Endothelial cell of umbilical vein (primary cell): ENCODE data around the gene ZNF780A. TPM values are rescaled to one million over a fixed set of nuclear protein-coding genes. Genes with fewer than 3 reads are reported as not detected.
"Not testable (repeated sequence)": the region's sequence is repeated elsewhere in the genome, so short reads cannot be mapped to it uniquely, and the experiment has no call there.

Experiments used
- BruUV-seq: library from RNA; stranded (reverse); fragments of 400-500 nt; replicated peaks from 2 replicates; lab custom pipeline; 2021; lab: Mats Ljungman, UMichigan
- CTCF ChIA-PET: fragments of 300-600, 350-600 bp; sonication (Branson Sonifier 250); formaldehyde crosslinking; loops from one replicate; lab custom pipeline; 2021; ENCODE audit warnings: antibody characterized with exemption, inconsistent platforms; lab: Charles Lee
- POLR2A ChIA-PET: fragments of 300-600, 350-600 bp; sonication (Branson Sonifier 250); formaldehyde crosslinking; loops from one replicate; lab custom pipeline; 2021; ENCODE audit warnings: antibody characterized with exemption, inconsistent platforms; lab: Charles Lee
- DNase-seq: peaks from one replicate; pipeline ENCODE4 v3.0.0-alpha.2; 2011; ENCODE audit warnings: low read depth, low spot score
- FAIRE-seq: peaks from 2 replicates; lab custom pipeline; 2011; peaks lifted over from hg19 to GRCh38; lab: Jason Lieb, UNC
- H2AFZ ChIP-seq: 2 replicates; pipeline ENCODE4 v1.6.0; 2012; ENCODE audit warnings: low read depth, low read length, control low read depth, inconsistent platforms
- H3K27ac ChIP-seq: 2 replicates; pipeline ENCODE4 v1.5.1; 2011; ENCODE audit warnings: low read depth, mild to moderate bottlenecking, control low read depth, low read length, moderate library complexity; ENCODE audit not compliant: insufficient read depth
- H3K27me3 ChIP-seq, 2 experiments: 2 replicates each; pipeline versions ENCODE4 v1.6.0 to v1.6.1; 2011; ENCODE audit warnings: low read length in 2 of 2, mixed read lengths in 1 of 2; ENCODE audit not compliant: control insufficient read depth in 2 of 2, insufficient read depth in 2 of 2
- H3K36me3 ChIP-seq, 2 experiments: 2 replicates in 1 of 2; 3 replicates in 1 of 2; pipeline ENCODE4 v1.5.1; 2011; ENCODE audit warnings: low read length in 2 of 2, mild to moderate bottlenecking in 1 of 2, moderate library complexity in 1 of 2; ENCODE audit not compliant: control insufficient read depth in 2 of 2, insufficient read depth in 2 of 2; ENCODE audit errors: extremely low read depth in 1 of 2
- H3K4me1 ChIP-seq: 3 replicates; pipeline ENCODE4 v1.5.1; 2011; ENCODE audit warnings: mild to moderate bottlenecking, low read length; ENCODE audit not compliant: control insufficient read depth, insufficient read depth; ENCODE audit errors: extremely low read depth
- H3K4me2 ChIP-seq: 2 replicates; pipeline ENCODE4 v1.6.1; 2011; ENCODE audit warnings: low read length, control low read depth, mixed read lengths; ENCODE audit not compliant: insufficient read depth
- H3K4me3 ChIP-seq, 3 experiments: fragments of 200-600 bp in 1 of 3; sonication (generic), shearing (Covaris generic) in 1 of 3; replicated peaks in 1 of 3; 2 replicates each; pipeline ENCODE4 v1.5.1; 2011 to 2016; ENCODE audit warnings: control low read depth in 3 of 3, low read length in 3 of 3, mild to moderate bottlenecking in 2 of 3, inconsistent platforms in 1 of 3, low read depth in 1 of 3, moderate library complexity in 1 of 3; ENCODE audit not compliant: insufficient read depth in 1 of 3
- H3K79me2 ChIP-seq: 2 replicates; pipeline ENCODE4 v1.6.0; 2012; ENCODE audit warnings: low read length, inconsistent platforms; ENCODE audit not compliant: control insufficient read depth, insufficient read depth
- H3K9ac ChIP-seq: replicated peaks from 2 replicates; pipeline ENCODE3; 2011; ENCODE audit warnings: low read length, control low read depth; ENCODE audit not compliant: insufficient read depth; ENCODE audit errors: extremely low read depth
- H3K9me1 ChIP-seq: replicated peaks from 3 replicates; pipeline ENCODE4 v1.6.0; 2011; ENCODE audit warnings: mild to moderate bottlenecking, low read length; ENCODE audit not compliant: control insufficient read depth, insufficient read depth; ENCODE audit errors: extremely low read depth
- H3K9me3 ChIP-seq: replicated peaks from 2 replicates; pipeline ENCODE4 v1.5.1; 2012; ENCODE audit warnings: low read length, inconsistent platforms; ENCODE audit not compliant: control insufficient read depth, insufficient read depth
- H4K20me1 ChIP-seq: replicated peaks from 2 replicates; pipeline ENCODE3; 2011; ENCODE audit warnings: mild to moderate bottlenecking, low read length; ENCODE audit not compliant: control insufficient read depth, insufficient read depth; ENCODE audit errors: extremely low read depth
- EZH2 ChIP-seq: IDR thresholded peaks from 2 replicates; pipeline ENCODE4 v1.6.1; 2012; ENCODE audit warnings: borderline replicate concordance, low read depth, mild to moderate bottlenecking, moderate library complexity, low read length, inconsistent platforms; ENCODE audit not compliant: severe bottlenecking
- FOS ChIP-seq: IDR thresholded peaks from 2 replicates; pipeline ENCODE4 v1.6.1; 2011; ENCODE audit warnings: mild to moderate bottlenecking, low read length, moderate library complexity, borderline replicate concordance; ENCODE audit not compliant: insufficient read depth
- GATA2 ChIP-seq: IDR thresholded peaks from 2 replicates; pipeline ENCODE4 v1.7.0; 2011; ENCODE audit warnings: low read depth, mild to moderate bottlenecking, moderate library complexity, mixed read lengths, low read length; ENCODE audit not compliant: insufficient read length, insufficient read depth
- JUN ChIP-seq: IDR thresholded peaks from 2 replicates; pipeline ENCODE4 v1.6.1; 2011; ENCODE audit warnings: borderline replicate concordance, low read depth; ENCODE audit not compliant: insufficient read length, insufficient read depth
- MAX ChIP-seq: IDR thresholded peaks from 2 replicates; pipeline ENCODE4 v1.6.1; 2011; ENCODE audit not compliant: insufficient read depth, insufficient read length
- MYC ChIP-seq: IDR thresholded peaks from one replicate; pipeline ENCODE4 v1.6.1; 2011; ENCODE audit warnings: mild to moderate bottlenecking, low read depth, low read length
- POLR2A ChIP-seq: IDR thresholded peaks from 2 replicates; pipeline ENCODE4 v1.6.1; 2012; ENCODE audit warnings: low read depth, mild to moderate bottlenecking, control low read depth, low read length
- POLR2AphosphoS5 ChIP-seq: IDR thresholded peaks from 2 replicates; pipeline ENCODE4 v1.6.1; 2012; ENCODE audit warnings: low read depth, mild to moderate bottlenecking, control low read depth, low read length, moderate library complexity; ENCODE audit not compliant: insufficient read depth
- dilution Hi-C: fragments of 300-500 bp; cut with MboI; formaldehyde crosslinking; loops from one replicate; pipeline ENCODE4 v1.15.0; 2019; ENCODE audit warnings: low sequenced_read_pairs; ENCODE audit not compliant: extremely low pct_ligation_motif_present
- intact Hi-C: fragments of 100-400 bp; cut with micrococcal nuclease; formaldehyde crosslinking; loops from one replicate; pipeline ENCODE4 v1.10.0; 2022
- polyA plus RNA-seq, 4 experiments: library from polyadenylated mRNA; depleted of rRNA in 3 of 4; stranded (reverse) in 3 of 4; unstranded in 1 of 4; fragments of >200 nt; gene quantifications; 2 replicates each; pipeline versions ENCODE4 v1.2.1 to v1.2.3, GENCODE V29; 2011 to 2012; ENCODE audit warnings: missing spikeins in 1 of 4
- total RNA-seq: library from RNA; stranded (reverse); gene quantifications from 2 replicates; pipeline ENCODE4 v1.2.3, GENCODE V29; 2021
- TF ChIP-seq, protein P1 (sequence below), 2 donors: IDR thresholded peaks; 1 replicate in 1 of 2; 2 replicates in 1 of 2; pipeline ENCODE4 v1.5.1; 2011; ENCODE audit warnings: low read length in 2 of 2, mild to moderate bottlenecking in 2 of 2, moderate library complexity in 2 of 2, control low read depth in 1 of 2, inconsistent platforms in 1 of 2, low read depth in 1 of 2; ENCODE audit not compliant: insufficient read depth in 1 of 2; ENCODE audit errors: extremely low read depth in 1 of 2

The ZNF780A gene
- total and polyA plus RNA-seq, 2 donors (not counting 3 experiments of a cell fraction or from before 2014, with no cell fraction given): 7.3 to 11.6 TPM

DNA sequence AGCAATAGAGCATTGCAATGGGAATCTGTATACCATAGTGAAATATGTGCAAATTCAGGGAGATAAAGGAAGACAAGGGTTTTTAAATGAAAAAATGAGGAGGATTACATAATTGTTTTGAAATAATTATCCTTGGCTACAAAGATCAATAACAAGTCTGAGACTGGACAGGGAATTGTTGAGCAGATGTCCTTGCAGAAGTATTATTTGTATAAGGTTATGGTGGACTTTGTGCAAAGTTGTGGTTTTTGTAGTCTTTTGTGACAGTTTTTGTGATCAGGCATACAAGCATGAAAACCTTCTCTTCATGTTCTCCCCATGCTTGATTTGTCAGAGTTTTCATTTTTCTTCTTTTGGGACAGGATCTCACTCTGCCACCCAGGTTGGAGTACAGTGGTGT is 25.3 kb upstream of the ZNF780A start:
- no TSS peak for BruUV-seq
- Histone ChIP-seq H3K27ac (no peak overlapping the region), H3K27me3 (no peaks in the 10 kb centered on the region), H3K4me3 (no peak overlapping the region), H3K79me2 (no peaks in the 10 kb centered on the region), H3K4me1 (no peaks in the 10 kb centered on the region), H3K36me3 (no peaks in the 10 kb centered on the region), H3K4me2 (no peak overlapping the region), H3K9ac (no peak overlapping the region), H3K9me3 (no peaks in the 10 kb centered on the region), H3K9me1 (no peaks in the 10 kb centered on the region), H2AFZ (no peak overlapping the region), H4K20me1 (no peaks in the 10 kb centered on the region)
- no peak for DNase-seq
- TF ChIP-seq, protein P1, sequence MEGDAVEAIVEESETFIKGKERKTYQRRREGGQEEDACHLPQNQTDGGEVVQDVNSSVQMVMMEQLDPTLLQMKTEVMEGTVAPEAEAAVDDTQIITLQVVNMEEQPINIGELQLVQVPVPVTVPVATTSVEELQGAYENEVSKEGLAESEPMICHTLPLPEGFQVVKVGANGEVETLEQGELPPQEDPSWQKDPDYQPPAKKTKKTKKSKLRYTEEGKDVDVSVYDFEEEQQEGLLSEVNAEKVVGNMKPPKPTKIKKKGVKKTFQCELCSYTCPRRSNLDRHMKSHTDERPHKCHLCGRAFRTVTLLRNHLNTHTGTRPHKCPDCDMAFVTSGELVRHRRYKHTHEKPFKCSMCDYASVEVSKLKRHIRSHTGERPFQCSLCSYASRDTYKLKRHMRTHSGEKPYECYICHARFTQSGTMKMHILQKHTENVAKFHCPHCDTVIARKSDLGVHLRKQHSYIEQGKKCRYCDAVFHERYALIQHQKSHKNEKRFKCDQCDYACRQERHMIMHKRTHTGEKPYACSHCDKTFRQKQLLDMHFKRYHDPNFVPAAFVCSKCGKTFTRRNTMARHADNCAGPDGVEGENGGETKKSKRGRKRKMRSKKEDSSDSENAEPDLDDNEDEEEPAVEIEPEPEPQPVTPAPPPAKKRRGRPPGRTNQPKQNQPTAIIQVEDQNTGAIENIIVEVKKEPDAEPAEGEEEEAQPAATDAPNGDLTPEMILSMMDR (IDR thresholded peaks at IDR 0.05; ENCODE audit: extremely low read depth in 1 of 2, insufficient read depth in 1 of 2, low read depth in 1 of 2, low read length in 2 of 2): no peak
- TF ChIP-seq GATA2 (no peak), MAX (no peak), MYC (no peak), FOS (no peak), POLR2AphosphoS5 (no peak), JUN (no peak), EZH2 (no peak), POLR2A (no peak)
- ChIA-PET POLR2A (no interaction called here), CTCF (no interaction called here)
- no peak for FAIRE-seq
- dilution Hi-C loops: no loop called here
- intact Hi-C loops: no loop called here

DNA sequence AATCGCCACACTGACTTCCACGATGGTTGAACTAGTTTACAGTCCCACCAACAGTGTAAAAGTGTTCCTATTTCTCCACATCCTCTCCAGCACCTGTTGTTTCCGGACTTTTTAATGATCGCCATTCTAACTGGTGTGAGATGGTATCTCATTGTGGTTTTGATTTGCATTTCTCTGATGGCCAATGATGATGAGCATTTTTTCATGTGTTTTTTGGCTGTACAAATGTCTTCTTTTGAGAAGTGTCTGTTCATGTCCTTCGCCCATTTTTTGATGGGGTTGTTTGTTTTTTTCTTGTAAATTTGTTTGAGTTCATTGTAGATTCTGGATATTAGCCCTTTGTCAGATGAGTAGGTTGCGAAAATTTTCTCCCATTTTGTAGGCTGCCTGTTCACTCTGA is 23.4 kb upstream of the ZNF780A start:
- H3K4me2 ChIP-seq, CTCF ChIA-PET, POLR2A ChIA-PET, H3K9me3 ChIP-seq, H3K4me3 ChIP-seq, intact Hi-C loops, BruUV-seq, dilution Hi-C loops, H3K9ac ChIP-seq, FAIRE-seq, H3K79me2 ChIP-seq, DNase-seq, H4K20me1 ChIP-seq, H2AFZ ChIP-seq, H3K36me3 ChIP-seq, H3K4me1 ChIP-seq, H3K27ac ChIP-seq, H3K27me3 ChIP-seq, H3K9me1 ChIP-seq: not testable (repeated sequence)

DNA sequence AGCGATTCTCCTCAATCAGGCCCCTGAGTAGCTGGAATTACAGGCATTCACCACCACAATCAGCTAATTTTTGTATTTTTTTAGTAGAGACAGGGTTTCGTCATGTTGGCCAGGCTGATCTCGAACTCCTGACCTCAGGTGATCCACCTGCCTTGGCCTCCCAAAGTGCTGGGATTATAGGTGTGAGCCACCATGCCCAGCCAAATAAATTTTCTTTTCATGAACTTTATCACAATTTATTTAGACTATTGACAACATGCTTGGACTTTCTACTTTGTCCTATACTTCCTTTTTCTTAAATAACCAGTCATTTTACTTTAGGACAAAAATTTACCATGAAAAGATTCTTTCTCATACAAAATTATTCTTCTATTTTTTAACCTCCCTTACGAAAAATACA is 21.5 kb upstream of the ZNF780A start:
- H3K4me1 ChIP-seq, DNase-seq, H3K9me3 ChIP-seq, H2AFZ ChIP-seq, dilution Hi-C loops, CTCF ChIA-PET, H3K4me3 ChIP-seq, H3K9me1 ChIP-seq, H3K36me3 ChIP-seq, H3K9ac ChIP-seq, FAIRE-seq, BruUV-seq, H3K79me2 ChIP-seq, intact Hi-C loops, H3K27me3 ChIP-seq, H3K27ac ChIP-seq, H3K4me2 ChIP-seq, POLR2A ChIA-PET, H4K20me1 ChIP-seq: not testable (repeated sequence)
